PC-3 (cell line): ENCODE data around the gene LSM2. TPM values are rescaled to one million over a fixed set of nuclear protein-coding genes. Genes with fewer than 3 reads are reported as not detected.

ENCODE experiments used
- ATAC-seq: fragments of 200-7000 bp; cut with Tn5 transposase; 2 replicates; pipeline ENCODE4 v1.9.1; 2020; ENCODE audit warnings: mild to moderate bottlenecking, moderate library complexity
- BruUV-seq: library from RNA; stranded (reverse); fragments of 400-500 nt; replicated peaks from 2 replicates; lab custom pipeline; 2021; lab: Mats Ljungman, UMichigan
- CTCF ChIA-PET: fragments of 300-600 bp; sonication (Branson Sonifier 250); formaldehyde crosslinking; loops from one replicate; lab custom pipeline; 2022; ENCODE audit warnings: antibody characterized with exemption; lab: Charles Lee
- POLR2A ChIA-PET: fragments of 300-600 bp; sonication (Branson Sonifier 250); formaldehyde crosslinking; loops from one replicate; lab custom pipeline; 2022; ENCODE audit warnings: antibody characterized with exemption; ENCODE audit not compliant: unreplicated experiment; lab: Charles Lee
- DNase-seq: peaks from one replicate; pipeline ENCODE4 v3.0.0-alpha.2; 2015
- H2AFZ ChIP-seq: fragments of 300-600 bp; sonication (generic); 2 replicates; pipeline ENCODE4 v1.6.0; 2016; ENCODE audit warnings: antibody characterized with exemption, low read length
- H3F3A ChIP-seq: fragments of 300-600 bp; sonication (generic); one replicate; pipeline ENCODE4 v1.6.0; 2017; ENCODE audit warnings: antibody characterized with exemption, low read length, control low read depth, mild to moderate bottlenecking; ENCODE audit not compliant: unreplicated experiment
- H3K27ac ChIP-seq: fragments of 300-600 bp; sonication (generic); 2 replicates; pipeline ENCODE4 v1.5.1; 2016; ENCODE audit warnings: mild to moderate bottlenecking, low read length
- H3K27me3 ChIP-seq: fragments of 300-600 bp; sonication (generic); 2 replicates; pipeline ENCODE4 v1.6.1; 2016; ENCODE audit warnings: low read length, mixed read lengths
- H3K36me3 ChIP-seq: fragments of 300-600 bp; sonication (generic); 2 replicates; pipeline ENCODE4 v1.6.1; 2016; ENCODE audit warnings: low read depth, mixed run types, low read length, mixed read lengths
- H3K4me1 ChIP-seq: fragments of 300-600 bp; sonication (generic); 2 replicates; pipeline ENCODE4 v1.5.1; 2016; ENCODE audit warnings: low read length; ENCODE audit not compliant: insufficient read depth
- H3K4me2 ChIP-seq: fragments of 300-600 bp; sonication (generic); 2 replicates; pipeline ENCODE4 v1.6.0; 2016; ENCODE audit warnings: low read length
- H3K4me3 ChIP-seq: fragments of 300-600 bp; sonication (generic); 2 replicates; pipeline ENCODE4 v1.5.1; 2016; ENCODE audit warnings: mild to moderate bottlenecking, low read length, mixed read lengths
- H3K79me2 ChIP-seq: fragments of 300-600 bp; sonication (generic); 2 replicates; pipeline ENCODE4 v1.6.1; 2017; ENCODE audit warnings: low read length, mixed read lengths
- H3K9ac ChIP-seq: fragments of 300-600 bp; sonication (generic); 2 replicates; pipeline ENCODE4 v1.6.0; 2016; ENCODE audit warnings: mild to moderate bottlenecking, low read length
- H3K9me2 ChIP-seq: fragments of 300-600 bp; sonication (generic); replicated peaks from 2 replicates; pipeline ENCODE4 v1.6.1; 2016; ENCODE audit warnings: mixed run types, low read length, mixed read lengths
- H3K9me3 ChIP-seq: fragments of 300-600 bp; sonication (generic); 2 replicates; pipeline ENCODE4 v1.6.1; 2016; ENCODE audit warnings: low read length, mixed read lengths
- H4K20me1 ChIP-seq: fragments of 300-600 bp; sonication (generic); 2 replicates; pipeline ENCODE4 v1.6.1; 2016; ENCODE audit warnings: low read length, mixed read lengths
- EZH2 ChIP-seq: fragments of 300-600 bp; sonication (generic); IDR thresholded peaks from one replicate; pipeline ENCODE4 v1.6.1; 2017; ENCODE audit warnings: antibody characterized with exemption, mild to moderate bottlenecking, low read length; ENCODE audit not compliant: unreplicated experiment
- EZH2phosphoT487 ChIP-seq: fragments of 300-600 bp; sonication (generic); IDR thresholded peaks from 2 replicates; pipeline ENCODE4 v1.6.1; 2018; ENCODE audit warnings: mild to moderate bottlenecking, antibody characterized with exemption, low read length, borderline replicate concordance
- intact Hi-C: fragments of 100-400 bp; cut with micrococcal nuclease; formaldehyde crosslinking; loops from 2 replicates; pipeline ENCODE4 v1.9.0; 2023
- total RNA-seq: library from RNA; depleted of rRNA; stranded (reverse); fragments of >200 nt; gene quantifications from 2 replicates; pipeline ENCODE4 v1.2.3, GENCODE V29; 2014
- TF ChIP-seq, protein P1 (sequence below): fragments of 300-600 bp; sonication (generic); conservative IDR thresholded peaks from 2 replicates; pipeline ENCODE4 v1.5.1; 2017; ENCODE audit warnings: antibody characterized with exemption, low read depth, mild to moderate bottlenecking, low read length

LSM2 gene
- total RNA-seq, 1 experiment from 2014 or later, result 143 TPM

DNA sequence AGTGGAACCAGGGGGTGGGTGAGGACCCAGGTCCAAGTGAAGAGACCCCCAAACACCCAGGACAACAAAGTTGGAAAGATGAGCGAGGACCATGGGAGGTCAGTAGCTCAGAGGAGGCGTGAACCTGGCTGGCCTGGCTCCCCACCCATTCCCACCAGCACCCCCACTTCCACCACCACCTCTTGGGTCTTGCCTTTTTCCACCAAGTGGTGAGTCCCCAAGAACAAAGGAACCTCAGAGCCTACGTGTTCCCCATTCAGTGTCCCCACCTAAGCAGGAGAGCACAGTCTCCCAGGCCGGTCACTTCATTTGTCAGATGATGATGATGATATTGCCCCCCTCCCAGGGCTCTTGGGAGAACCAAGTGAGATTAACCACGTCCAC, 29.1 kb downstream of the LSM2 start:
- ChIA-PET POLR2A (interaction anchor here (0.6 to 0.9 kb wide), 2 partner anchors 18 to 1520 kb away, joined by 3 read pairs; partner anchors contain the start of gene VARS1), CTCF (interaction anchor here (0.6 kb wide), 1 partner anchor 32 kb away, joined by 4 read pairs; no protein-coding TSS in a partner anchor)
- Histone ChIP-seq H3F3A (peaks cover 3% of the 10 kb centered on the region), H3K27ac (peak overlapping the region; percentile 69), H3K27me3 (no peaks in the 10 kb centered on the region), H2AFZ (no peak overlapping the region), H3K4me1 (peaks cover 29% of the 10 kb centered on the region), H3K36me3 (peaks cover 40% of the 10 kb centered on the region; the same call in 1 of the 2 replicates), H4K20me1 (no peaks in the 10 kb centered on the region), H3K9me3 (no peaks in the 10 kb centered on the region), H3K9me2 (no peaks in the 10 kb centered on the region), H3K9ac (no peak overlapping the region), H3K4me3 (no peak overlapping the region), H3K79me2 (no peaks in the 10 kb centered on the region), H3K4me2 (peak overlapping the region; percentile 79)
- DNase-seq, result no peak
- no peak for ATAC-seq
- TF ChIP-seq EZH2 (no peak), EZH2phosphoT487 (no peak)
- TF ChIP-seq, protein P1, sequence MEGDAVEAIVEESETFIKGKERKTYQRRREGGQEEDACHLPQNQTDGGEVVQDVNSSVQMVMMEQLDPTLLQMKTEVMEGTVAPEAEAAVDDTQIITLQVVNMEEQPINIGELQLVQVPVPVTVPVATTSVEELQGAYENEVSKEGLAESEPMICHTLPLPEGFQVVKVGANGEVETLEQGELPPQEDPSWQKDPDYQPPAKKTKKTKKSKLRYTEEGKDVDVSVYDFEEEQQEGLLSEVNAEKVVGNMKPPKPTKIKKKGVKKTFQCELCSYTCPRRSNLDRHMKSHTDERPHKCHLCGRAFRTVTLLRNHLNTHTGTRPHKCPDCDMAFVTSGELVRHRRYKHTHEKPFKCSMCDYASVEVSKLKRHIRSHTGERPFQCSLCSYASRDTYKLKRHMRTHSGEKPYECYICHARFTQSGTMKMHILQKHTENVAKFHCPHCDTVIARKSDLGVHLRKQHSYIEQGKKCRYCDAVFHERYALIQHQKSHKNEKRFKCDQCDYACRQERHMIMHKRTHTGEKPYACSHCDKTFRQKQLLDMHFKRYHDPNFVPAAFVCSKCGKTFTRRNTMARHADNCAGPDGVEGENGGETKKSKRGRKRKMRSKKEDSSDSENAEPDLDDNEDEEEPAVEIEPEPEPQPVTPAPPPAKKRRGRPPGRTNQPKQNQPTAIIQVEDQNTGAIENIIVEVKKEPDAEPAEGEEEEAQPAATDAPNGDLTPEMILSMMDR, result no peak
- no TSS peak for BruUV-seq
- intact Hi-C loops, result no loop called here

DNA sequence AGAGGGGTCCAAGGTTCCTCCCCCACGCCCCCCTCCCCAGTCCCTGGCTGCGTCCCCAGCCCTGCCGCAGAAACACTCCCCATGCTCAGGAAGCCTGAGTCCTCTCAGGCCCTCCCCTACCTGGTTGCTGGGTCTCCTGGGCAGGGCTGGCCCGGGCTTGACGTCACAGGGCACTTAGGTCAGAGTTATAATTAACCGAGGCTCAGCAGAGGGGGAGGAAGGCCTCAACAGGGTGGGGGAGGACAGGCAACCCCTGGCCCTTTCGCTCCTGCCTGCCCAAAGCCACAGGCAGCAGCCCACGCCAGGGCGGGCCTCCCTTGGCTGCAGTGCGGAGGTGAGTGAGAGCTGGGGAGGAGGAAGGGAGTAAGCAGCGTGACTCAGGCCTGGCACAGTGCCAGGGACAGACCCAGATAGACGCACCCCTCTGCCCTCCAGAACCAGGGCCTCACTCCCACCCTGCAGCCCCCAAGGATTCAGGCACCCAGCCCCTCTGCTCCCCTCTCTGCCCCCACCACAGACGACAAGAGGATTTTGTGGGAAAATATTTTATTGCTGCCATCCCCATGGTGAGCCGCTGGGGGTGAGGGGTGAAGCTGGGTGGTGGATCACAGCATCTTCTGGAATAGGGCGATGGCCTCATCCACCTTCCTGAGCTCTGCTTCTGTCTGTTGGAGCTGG, 29.6 kb downstream of the LSM2 start, which contains the start of gene VWA7:
Gene VWA7 (minus strand): TSS at position 340 of the 678 bp plus-strand sequence. CDS start 549 bp downstream, outside the sequence.
- H3K79me2 ChIP-seq, result no peaks in the 10 kb centered on the region
- H4K20me1 ChIP-seq, result no peaks in the 10 kb centered on the region
- intact Hi-C loops, result no loop called here
- peaks cover 29% of the 10 kb centered on the region for H3K4me1 ChIP-seq
- H3K9me3 ChIP-seq, result no peaks in the 10 kb centered on the region
- H2AFZ ChIP-seq, result no peak within 1 kb of the TSS
- TF ChIP-seq EZH2 (no peak), EZH2phosphoT487 (no peak)
- TF ChIP-seq, protein P1, result no peak
- ChIA-PET CTCF (interaction anchor here (0.6 kb wide), 2 partner anchors 12 to 31 kb away, joined by 4 read pairs; no protein-coding TSS in a partner anchor), POLR2A (interaction anchor here (0.6 to 0.9 kb wide), 2 partner anchors 18 to 1521 kb away, joined by 3 read pairs; partner anchors contain the start of gene VARS1)
- no peaks in the 10 kb centered on the region for H3K27me3 ChIP-seq
- H3F3A ChIP-seq, result peaks cover 3% of the 10 kb centered on the region
- peak within 1 kb of the TSS; percentile 50 for H3K9ac ChIP-seq
- peak within 1 kb of the TSS; percentile 79 for H3K4me2 ChIP-seq
- ATAC-seq (peak; percentile 79), DNase-seq (peak; percentile 88)
- H3K9me2 ChIP-seq, result no peaks in the 10 kb centered on the region
- peak within 1 kb of the TSS; percentile 69 for H3K27ac ChIP-seq
- BruUV-seq, result no TSS peak
- peaks cover 35% of the 10 kb centered on the region; the same call in 1 of the 2 replicates for H3K36me3 ChIP-seq
- peak within 1 kb of the TSS; percentile 43 for H3K4me3 ChIP-seq
